HL-60 (cell line): ENCODE results near the gene YBX3.

Experiments
- DNase-seq, 2 experiments: peaks; one replicate each; pipeline ENCODE4 v3.0.0-alpha.2; 2010 to 2020; ENCODE audit warnings: low read depth in 1 of 2, low spot score in 1 of 2
- H3K27ac ChIP-seq: fragments of 250-450 bp; sonication (Bioruptor Pico); replicated peaks from 2 replicates; pipeline ENCODE4 v1.5.1; 2020; ENCODE audit warnings: mild to moderate bottlenecking, moderate library complexity
- H3K27me3 ChIP-seq: fragments of 250-450 bp; sonication (Bioruptor Pico); 2 replicates; pipeline ENCODE4 v1.5.1; 2021; ENCODE audit warnings: mild to moderate bottlenecking, moderate library complexity; ENCODE audit not compliant: insufficient read depth, poor library complexity, severe bottlenecking
- H3K4me3 ChIP-seq: replicated peaks from 2 replicates; pipeline ENCODE4 v1.5.1; 2011; ENCODE audit warnings: mild to moderate bottlenecking, control low read depth, low read length; ENCODE audit not compliant: insufficient read depth
- CTCF ChIP-seq: IDR thresholded peaks from one replicate; pipeline ENCODE4 v1.5.1; 2011; ENCODE audit warnings: low read length, control low read depth, inconsistent platforms; ENCODE audit not compliant: insufficient read depth
- GABPA ChIP-seq: IDR thresholded peaks from 2 replicates; pipeline ENCODE4 v1.6.1; 2012; ENCODE audit warnings: low read depth
- POLR2AphosphoS5 ChIP-seq: IDR thresholded peaks from 2 replicates; pipeline ENCODE4 v1.6.1; 2012; ENCODE audit warnings: low read depth
- SPI1 ChIP-seq: IDR thresholded peaks from 2 replicates; pipeline ENCODE4 v1.6.1; 2012; ENCODE audit warnings: low read depth, mild to moderate bottlenecking, borderline replicate concordance
- TF ChIP-seq, protein P1 (sequence below): IDR thresholded peaks from 2 replicates; pipeline ENCODE4 v1.6.1; 2012; ENCODE audit warnings: low read depth; ENCODE audit not compliant: insufficient replicate concordance

The YBX3 gene

DNA sequence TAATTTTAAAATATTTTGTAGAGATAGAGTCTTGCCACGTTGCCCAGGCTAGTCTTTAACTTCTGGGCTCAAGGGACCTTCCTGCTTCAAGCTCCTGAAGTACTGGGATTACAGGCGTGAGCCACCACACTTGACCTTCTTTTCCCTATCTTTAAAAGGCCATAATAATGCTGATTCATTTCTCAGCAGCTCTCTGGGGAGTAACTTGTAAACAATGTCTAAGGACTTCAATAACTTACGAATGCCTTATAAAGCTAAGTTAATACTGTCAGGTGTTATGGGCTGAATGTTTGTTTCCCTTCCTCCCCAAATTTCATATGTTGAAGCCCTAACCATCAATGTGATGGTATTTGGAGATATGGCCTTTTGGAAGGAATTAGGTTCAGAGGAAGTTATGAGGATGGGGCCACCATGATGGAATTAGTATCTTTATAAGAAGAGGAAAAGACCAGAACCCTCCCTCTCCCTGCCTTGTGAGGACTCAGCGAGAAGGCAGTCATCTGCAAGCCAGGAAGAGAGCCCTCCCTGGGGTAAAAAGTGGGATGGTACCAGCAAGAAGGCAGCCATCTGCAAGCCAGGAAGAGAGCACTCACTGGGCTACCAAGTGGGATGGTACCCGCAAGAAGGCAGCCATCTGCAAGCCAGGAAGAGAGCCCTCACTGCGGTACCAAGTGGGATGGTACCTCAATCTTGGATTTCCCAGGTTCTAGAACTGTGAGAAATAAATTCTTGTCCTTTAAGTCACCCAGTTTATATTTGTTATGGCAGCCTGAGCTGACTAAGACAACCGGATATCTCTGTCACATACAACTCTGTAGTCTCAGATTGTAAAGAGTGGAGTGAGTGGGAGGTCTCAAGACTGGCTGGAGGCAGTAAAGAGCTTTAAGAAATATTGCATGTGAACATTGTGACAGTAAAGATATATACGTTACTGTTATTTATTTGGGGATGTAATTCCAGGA, 16.3 kb upstream of the YBX3 start:
- no peak overlapping the region for H3K27ac ChIP-seq
- H3K27me3 ChIP-seq = no peaks in the 10 kb centered on the region
- H3K4me3 ChIP-seq = no peak overlapping the region
- TF ChIP-seq POLR2AphosphoS5 (no peak), CTCF (no peak), SPI1 (no peak), GABPA (no peak)
- TF ChIP-seq, protein P1, sequence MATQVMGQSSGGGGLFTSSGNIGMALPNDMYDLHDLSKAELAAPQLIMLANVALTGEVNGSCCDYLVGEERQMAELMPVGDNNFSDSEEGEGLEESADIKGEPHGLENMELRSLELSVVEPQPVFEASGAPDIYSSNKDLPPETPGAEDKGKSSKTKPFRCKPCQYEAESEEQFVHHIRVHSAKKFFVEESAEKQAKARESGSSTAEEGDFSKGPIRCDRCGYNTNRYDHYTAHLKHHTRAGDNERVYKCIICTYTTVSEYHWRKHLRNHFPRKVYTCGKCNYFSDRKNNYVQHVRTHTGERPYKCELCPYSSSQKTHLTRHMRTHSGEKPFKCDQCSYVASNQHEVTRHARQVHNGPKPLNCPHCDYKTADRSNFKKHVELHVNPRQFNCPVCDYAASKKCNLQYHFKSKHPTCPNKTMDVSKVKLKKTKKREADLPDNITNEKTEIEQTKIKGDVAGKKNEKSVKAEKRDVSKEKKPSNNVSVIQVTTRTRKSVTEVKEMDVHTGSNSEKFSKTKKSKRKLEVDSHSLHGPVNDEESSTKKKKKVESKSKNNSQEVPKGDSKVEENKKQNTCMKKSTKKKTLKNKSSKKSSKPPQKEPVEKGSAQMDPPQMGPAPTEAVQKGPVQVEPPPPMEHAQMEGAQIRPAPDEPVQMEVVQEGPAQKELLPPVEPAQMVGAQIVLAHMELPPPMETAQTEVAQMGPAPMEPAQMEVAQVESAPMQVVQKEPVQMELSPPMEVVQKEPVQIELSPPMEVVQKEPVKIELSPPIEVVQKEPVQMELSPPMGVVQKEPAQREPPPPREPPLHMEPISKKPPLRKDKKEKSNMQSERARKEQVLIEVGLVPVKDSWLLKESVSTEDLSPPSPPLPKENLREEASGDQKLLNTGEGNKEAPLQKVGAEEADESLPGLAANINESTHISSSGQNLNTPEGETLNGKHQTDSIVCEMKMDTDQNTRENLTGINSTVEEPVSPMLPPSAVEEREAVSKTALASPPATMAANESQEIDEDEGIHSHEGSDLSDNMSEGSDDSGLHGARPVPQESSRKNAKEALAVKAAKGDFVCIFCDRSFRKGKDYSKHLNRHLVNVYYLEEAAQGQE = no peak
- no peak for DNase-seq

DNA sequence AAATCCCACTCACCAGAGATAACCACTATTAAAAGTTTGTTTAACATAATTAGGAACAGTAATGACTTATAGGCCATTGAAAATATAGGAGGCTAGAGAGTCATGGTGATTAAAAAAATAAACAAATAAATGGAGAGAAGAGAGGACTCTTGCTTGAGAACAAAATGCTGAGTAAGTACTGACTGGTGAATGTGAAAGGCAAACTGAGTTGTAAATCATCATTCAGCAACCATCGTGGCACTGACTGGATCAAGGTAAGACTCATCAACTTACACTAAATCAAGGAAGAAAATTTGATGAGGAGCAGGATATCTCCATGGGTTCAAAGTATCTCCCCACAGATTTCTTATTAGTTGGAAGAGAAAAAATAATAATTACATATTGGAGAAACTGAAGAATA, 14.1 kb upstream of the YBX3 start:
- H3K4me3 ChIP-seq = no peak overlapping the region
- no peak for TF ChIP-seq GABPA
- TF ChIP-seq, protein P1 = no peak
- no peak for TF ChIP-seq CTCF
- no peak for TF ChIP-seq POLR2AphosphoS5
- no peak for TF ChIP-seq SPI1
- no peak overlapping the region for H3K27ac ChIP-seq
- H3K27me3 ChIP-seq = no peaks in the 10 kb centered on the region
- DNase-seq = no peak

DNA sequence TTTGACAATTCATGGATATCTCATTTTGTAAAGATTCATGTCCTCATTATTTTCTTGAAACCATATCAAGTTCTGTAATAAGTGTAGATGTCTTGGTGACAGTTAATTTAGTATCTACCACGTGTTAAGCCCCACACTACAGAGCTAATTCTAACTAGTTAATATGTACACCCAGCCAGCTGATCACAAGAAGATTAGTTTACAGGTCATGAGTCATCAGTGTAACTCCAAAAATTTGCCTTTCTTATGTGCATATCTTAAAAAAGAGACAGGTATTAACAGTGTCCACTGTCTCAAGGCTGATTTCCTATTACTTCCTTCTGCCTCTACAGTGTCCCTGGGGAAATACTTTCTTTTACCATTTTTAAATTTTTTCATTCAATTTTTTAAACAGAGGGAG, 13.3 kb upstream of the YBX3 start:
- Histone ChIP-seq H3K27ac (no peak overlapping the region), H3K27me3 (no peaks in the 10 kb centered on the region), H3K4me3 (no peak overlapping the region)
- no peak for DNase-seq
- no peak for TF ChIP-seq POLR2AphosphoS5
- no peak for TF ChIP-seq GABPA
- TF ChIP-seq CTCF = no peak
- TF ChIP-seq SPI1 = no peak
- TF ChIP-seq, protein P1 = no peak
